ENCODE results near the gene CCDC3.

- TF ChIP-seq, protein P1, sequence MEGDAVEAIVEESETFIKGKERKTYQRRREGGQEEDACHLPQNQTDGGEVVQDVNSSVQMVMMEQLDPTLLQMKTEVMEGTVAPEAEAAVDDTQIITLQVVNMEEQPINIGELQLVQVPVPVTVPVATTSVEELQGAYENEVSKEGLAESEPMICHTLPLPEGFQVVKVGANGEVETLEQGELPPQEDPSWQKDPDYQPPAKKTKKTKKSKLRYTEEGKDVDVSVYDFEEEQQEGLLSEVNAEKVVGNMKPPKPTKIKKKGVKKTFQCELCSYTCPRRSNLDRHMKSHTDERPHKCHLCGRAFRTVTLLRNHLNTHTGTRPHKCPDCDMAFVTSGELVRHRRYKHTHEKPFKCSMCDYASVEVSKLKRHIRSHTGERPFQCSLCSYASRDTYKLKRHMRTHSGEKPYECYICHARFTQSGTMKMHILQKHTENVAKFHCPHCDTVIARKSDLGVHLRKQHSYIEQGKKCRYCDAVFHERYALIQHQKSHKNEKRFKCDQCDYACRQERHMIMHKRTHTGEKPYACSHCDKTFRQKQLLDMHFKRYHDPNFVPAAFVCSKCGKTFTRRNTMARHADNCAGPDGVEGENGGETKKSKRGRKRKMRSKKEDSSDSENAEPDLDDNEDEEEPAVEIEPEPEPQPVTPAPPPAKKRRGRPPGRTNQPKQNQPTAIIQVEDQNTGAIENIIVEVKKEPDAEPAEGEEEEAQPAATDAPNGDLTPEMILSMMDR (IDR thresholded peaks at IDR 0.05; ENCODE audit: low read length), result no peak
- TF ChIP-seq EZH2 (optimal IDR thresholded peaks at IDR 0.05; ENCODE audit: low read depth, low read length), result no peak
These were observed 46.6 kb downstream of the CCDC3 start for GRCh38 chr10:12954866-12955265.
